Suppressor macrophage treated with lipopolysaccharide for 4 hours (primary cell): ENCODE data around the gene MASP1.
"Not testable (repeated sequence)": the region's sequence is repeated elsewhere in the genome, so short reads cannot be mapped to it uniquely, and the experiment has no call there.

Experiments used
- DNase-seq: peaks from one replicate; pipeline ENCODE4 v3.0.0-alpha.2; 2020

The MASP1 gene

GRCh38 chr3:187264911-187265310 lies 26.6 kb downstream of the MASP1 start:
- DNase-seq, result no peak

- DNase-seq, result no peak
Measured at GRCh38 chr3:187264021-187264420, 27.5 kb downstream of the MASP1 start.

GRCh38 chr3:187263270-187263669 lies 28.3 kb downstream of the MASP1 start:
- no peak for DNase-seq

- no peak for DNase-seq
Measured at GRCh38 chr3:187262360-187262759, 29.2 kb downstream of the MASP1 start.

- no peak for DNase-seq
Measured at GRCh38 chr3:187261541-187261969, 30.0 kb downstream of the MASP1 start.

GRCh38 chr3:187259171-187259570 lies 32.4 kb downstream of the MASP1 start:
- no peak for DNase-seq

- DNase-seq, result no peak
Measured at GRCh38 chr3:187257992-187258692, 33.4 kb downstream of the MASP1 start.

GRCh38 chr3:187257471-187257870 lies 34.1 kb downstream of the MASP1 start:
- no peak for DNase-seq

- DNase-seq, result no peak
Measured at GRCh38 chr3:187256051-187256616, 35.4 kb downstream of the MASP1 start.

GRCh38 chr3:187255314-187255713 lies 36.2 kb downstream of the MASP1 start:
- DNase-seq, result no peak

- DNase-seq, result no peak
Measured at GRCh38 chr3:187252311-187252710, 39.2 kb downstream of the MASP1 start.

- no peak for DNase-seq
Measured at GRCh38 chr3:187251599-187251998, 39.9 kb downstream of the MASP1 start.

GRCh38 chr3:187247398-187247797 lies 44.1 kb downstream of the MASP1 start:
- no peak for DNase-seq

- no peak for DNase-seq
Measured at GRCh38 chr3:187243933-187244524, 47.5 kb downstream of the MASP1 start.

- DNase-seq, result no peak
Measured at GRCh38 chr3:187242900-187243299, 48.6 kb downstream of the MASP1 start.

GRCh38 chr3:187242435-187242834 lies 49.1 kb downstream of the MASP1 start:
- no peak for DNase-seq

- DNase-seq, result not testable (repeated sequence)
Measured at GRCh38 chr3:187238835-187239234, 52.7 kb downstream of the MASP1 start.

GRCh38 chr3:187238239-187238638 lies 53.3 kb downstream of the MASP1 start:
- no peak for DNase-seq

GRCh38 chr3:187237741-187238140 lies 53.8 kb downstream of the MASP1 start:
- DNase-seq, result no peak

- DNase-seq, result no peak
Measured at GRCh38 chr3:187236962-187237361, 54.6 kb downstream of the MASP1 start.

GRCh38 chr3:187230011-187230410 lies 61.5 kb downstream of the MASP1 start:
- no peak for DNase-seq

GRCh38 chr3:187228740-187229139 lies 62.8 kb downstream of the MASP1 start:
- DNase-seq, result no peak

GRCh38 chr3:187227658-187228258 lies 63.8 kb downstream of the MASP1 start:
- no peak for DNase-seq

- DNase-seq, result no peak
Measured at GRCh38 chr3:187223799-187224198, 67.7 kb downstream of the MASP1 start.
